Natural killer cell (primary cell): ENCODE data around the gene LRRC43. TPM values are rescaled to one million over a fixed set of nuclear protein-coding genes. Genes with fewer than 3 reads are reported as not detected.

ENCODE experiments used
- ATAC-seq, 3 donors: fragments of 150-1000 bp in 2 of 3; fragments of 200-7000 bp in 1 of 3; cut with Tn5 transposase; 1 replicate in 1 of 3; 2 replicates in 2 of 3; pipeline ENCODE4 v1.10.0; 2021; ENCODE audit warnings: mild to moderate bottlenecking in 2 of 3, moderate library complexity in 2 of 3
- DNase-seq, 2 donors: peaks; one replicate each; pipeline versions ENCODE4 v3.0.0 to v3.0.0-alpha.2; 2013 to 2021; ENCODE audit warnings: mixed read lengths in 1 of 2
- H3K27ac ChIP-seq: one replicate; pipeline ENCODE4 v1.5.1; 2013; ENCODE audit warnings: mild to moderate bottlenecking, low read length
- H3K27me3 ChIP-seq: one replicate; pipeline ENCODE4 v1.6.1; 2013; ENCODE audit warnings: low read length; ENCODE audit not compliant: control insufficient read depth, insufficient read depth
- H3K36me3 ChIP-seq: one replicate; pipeline ENCODE4 v1.6.1; 2013; ENCODE audit warnings: low read length; ENCODE audit not compliant: control insufficient read depth, insufficient read depth
- H3K4me1 ChIP-seq: one replicate; pipeline ENCODE4 v1.6.1; 2013; ENCODE audit warnings: low read length; ENCODE audit not compliant: control insufficient read depth, insufficient read depth
- H3K4me3 ChIP-seq: one replicate; pipeline ENCODE4 v1.5.1; 2013; ENCODE audit warnings: low read length
- H3K9me3 ChIP-seq: one replicate; pipeline ENCODE4 v1.6.1; 2013; ENCODE audit warnings: low read length; ENCODE audit not compliant: control insufficient read depth, insufficient read depth
- H3K27ac Mint-ChIP-seq, 2 donors: one replicate each; pipeline ENCODE4 v1.8.0; 2022; ENCODE audit warnings: mild to moderate bottlenecking in 2 of 2, mixed read lengths in 2 of 2, moderate library complexity in 1 of 2
- H3K27me3 Mint-ChIP-seq, 2 donors: one replicate each; pipeline ENCODE4 v1.8.0; 2022; ENCODE audit warnings: low read depth in 2 of 2, mixed read lengths in 2 of 2
- H3K36me3 Mint-ChIP-seq: one replicate; pipeline ENCODE4 v1.8.0; 2022; ENCODE audit warnings: mixed read lengths
- H3K4me1 Mint-ChIP-seq, 2 donors: one replicate each; pipeline ENCODE4 v1.8.0; 2022; ENCODE audit warnings: mixed read lengths in 2 of 2
- H3K4me3 Mint-ChIP-seq: one replicate; pipeline ENCODE4 v1.8.0; 2022; ENCODE audit warnings: mild to moderate bottlenecking, moderate library complexity, mixed read lengths
- H3K9me3 Mint-ChIP-seq, 2 donors: one replicate each; pipeline ENCODE4 v1.8.0; 2022; ENCODE audit warnings: mixed read lengths in 2 of 2
- WGBS: methylation state at CpG from one replicate; pipeline ENCODE4 v1.1.7; 2013; ENCODE audit warnings: missing lambda C conversion rate; ENCODE audit not compliant: insufficient coverage; 5-methylcytosine and 5-hydroxymethylcytosine counted together
- intact Hi-C: fragments of 100-400 bp; cut with micrococcal nuclease; formaldehyde crosslinking; loops from one replicate; pipeline ENCODE4 v1.14.2; 2022
- total RNA-seq, 4 donors: library from RNA; stranded (reverse); fragments of 120-200 nt in 1 of 4; gene quantifications; one replicate each; pipeline versions ENCODE4 v1.2.3 to v1.2.4, GENCODE V29; 2013 to 2022
- TF ChIP-seq, protein P1 (sequence below): fragments of 200-600 bp; IDR thresholded peaks from one replicate; pipeline ENCODE4 v1.8.0; 2022; ENCODE audit warnings: antibody characterized with exemption

Gene LRRC43
- total RNA-seq, 3 donors from 2014 or later (not counting 1 experiment from before 2014, with no cell fraction given): 5.0 to 18.5 (median 8.5) TPM

DNA sequence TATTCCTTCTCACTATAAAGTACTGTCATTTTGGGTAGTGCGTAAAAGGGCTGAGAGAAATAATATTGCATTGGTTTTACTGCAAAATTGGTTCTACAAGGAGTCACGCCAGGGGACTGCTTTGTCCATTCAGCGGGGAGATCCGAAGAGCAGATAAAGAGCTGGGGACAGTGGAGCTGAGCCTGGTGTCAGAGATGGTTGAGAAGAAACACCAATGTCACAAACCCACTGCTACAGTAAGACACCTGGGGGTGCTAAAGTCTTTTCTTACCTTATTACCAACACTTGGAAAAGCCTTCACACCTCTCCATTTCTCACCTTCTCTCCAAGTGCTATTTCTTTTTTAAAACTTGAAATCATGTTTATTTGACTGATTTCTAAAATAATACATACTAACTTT, 23.0 kb upstream of the LRRC43 start:
- Mint-ChIP-seq H3K27me3 (no peaks in the 10 kb centered on the region), H3K36me3 (no peaks in the 10 kb centered on the region), H3K9me3 (no peaks in the 10 kb centered on the region), H3K4me3 (no peak overlapping the region), H3K27ac (peak overlapping the region; percentile 7 to 92), H3K4me1 (peaks cover 34 to 42% of the 10 kb centered on the region in 2 donors)
- no peak overlapping the region for H3K27ac ChIP-seq
- peaks cover 30% of the 10 kb centered on the region for H3K4me1 ChIP-seq
- TF ChIP-seq, protein P1, sequence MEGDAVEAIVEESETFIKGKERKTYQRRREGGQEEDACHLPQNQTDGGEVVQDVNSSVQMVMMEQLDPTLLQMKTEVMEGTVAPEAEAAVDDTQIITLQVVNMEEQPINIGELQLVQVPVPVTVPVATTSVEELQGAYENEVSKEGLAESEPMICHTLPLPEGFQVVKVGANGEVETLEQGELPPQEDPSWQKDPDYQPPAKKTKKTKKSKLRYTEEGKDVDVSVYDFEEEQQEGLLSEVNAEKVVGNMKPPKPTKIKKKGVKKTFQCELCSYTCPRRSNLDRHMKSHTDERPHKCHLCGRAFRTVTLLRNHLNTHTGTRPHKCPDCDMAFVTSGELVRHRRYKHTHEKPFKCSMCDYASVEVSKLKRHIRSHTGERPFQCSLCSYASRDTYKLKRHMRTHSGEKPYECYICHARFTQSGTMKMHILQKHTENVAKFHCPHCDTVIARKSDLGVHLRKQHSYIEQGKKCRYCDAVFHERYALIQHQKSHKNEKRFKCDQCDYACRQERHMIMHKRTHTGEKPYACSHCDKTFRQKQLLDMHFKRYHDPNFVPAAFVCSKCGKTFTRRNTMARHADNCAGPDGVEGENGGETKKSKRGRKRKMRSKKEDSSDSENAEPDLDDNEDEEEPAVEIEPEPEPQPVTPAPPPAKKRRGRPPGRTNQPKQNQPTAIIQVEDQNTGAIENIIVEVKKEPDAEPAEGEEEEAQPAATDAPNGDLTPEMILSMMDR: no peak
- intact Hi-C loops: loop anchor here (2.0 kb wide), 1 partner anchor 23 kb away; the partner anchor contains the start of gene LRRC43
- no peak for ATAC-seq
- no peak overlapping the region for H3K4me3 ChIP-seq
- DNase-seq: no peak
- no peaks in the 10 kb centered on the region for H3K9me3 ChIP-seq
- no peaks in the 10 kb centered on the region for H3K36me3 ChIP-seq
- no peaks in the 10 kb centered on the region for H3K27me3 ChIP-seq
- 100% methylated on average over 3 of the region's 4 CpGs for WGBS

DNA sequence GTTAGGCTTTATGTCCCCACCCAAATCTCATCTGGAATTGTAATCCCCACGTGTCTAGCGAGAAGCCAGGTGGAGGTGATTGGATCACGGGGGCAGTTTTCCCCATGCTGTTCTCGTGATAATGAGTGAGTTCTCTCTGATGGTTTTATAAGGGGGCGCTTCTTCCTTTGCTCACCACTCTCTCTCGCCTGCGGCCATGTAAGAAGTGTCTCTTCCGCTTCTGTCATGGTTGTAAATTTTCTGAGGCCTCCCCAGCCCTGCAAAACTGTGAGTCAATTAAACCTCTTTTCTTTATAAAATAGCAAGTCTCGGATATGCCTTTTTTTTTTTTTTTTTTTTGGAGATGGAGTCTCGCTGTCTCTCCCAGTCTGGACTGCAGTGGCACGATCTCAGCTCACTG, 22.2 kb upstream of the LRRC43 start:
- DNase-seq: no peak
- Histone ChIP-seq H3K4me1 (peaks cover 30% of the 10 kb centered on the region), H3K4me3 (no peak overlapping the region), H3K9me3 (no peaks in the 10 kb centered on the region), H3K27ac (peak overlapping the region; percentile 25), H3K27me3 (no peaks in the 10 kb centered on the region), H3K36me3 (no peaks in the 10 kb centered on the region)
- H3K4me3 Mint-ChIP-seq: peak overlapping the region; percentile 68
- no peaks in the 10 kb centered on the region for H3K27me3 Mint-ChIP-seq
- H3K4me1 Mint-ChIP-seq: peaks cover 30 to 38% of the 10 kb centered on the region in 2 donors
- H3K36me3 Mint-ChIP-seq: no peaks in the 10 kb centered on the region
- ATAC-seq: peak in 1 of 3 donors; percentile 69
- intact Hi-C loops: loop anchor here (2.0 kb wide), 1 partner anchor 22 kb away; the partner anchor contains the start of gene LRRC43
- peak overlapping the region in 1 of 2 donors; percentile 92 for H3K27ac Mint-ChIP-seq
- TF ChIP-seq, protein P1: no peak
- no peaks in the 10 kb centered on the region for H3K9me3 Mint-ChIP-seq
- WGBS: 74% methylated on average over 9 of the region's 11 CpGs

DNA sequence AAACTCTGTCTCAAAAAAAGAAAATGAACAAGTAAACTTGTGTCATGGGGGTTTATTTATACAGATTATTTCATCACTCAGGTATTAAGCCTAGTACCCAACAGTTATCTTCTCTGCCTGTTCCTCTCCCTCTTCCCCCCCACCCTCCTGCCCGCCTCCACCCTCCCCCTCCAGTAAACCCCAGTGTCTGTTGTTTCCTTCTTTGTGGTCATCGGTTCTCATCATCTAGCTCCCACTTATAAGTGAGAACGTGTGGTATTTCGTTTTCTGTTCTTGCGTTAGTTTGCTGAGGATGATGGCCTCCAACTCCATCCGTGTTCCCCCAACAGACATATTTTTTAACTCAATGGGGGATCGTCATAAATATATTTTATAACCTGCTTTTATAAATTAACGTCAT, 21.2 kb upstream of the LRRC43 start:
- ATAC-seq: peak; percentile 67 to 81 (median 76)
- 53% methylated on average over 5 of the region's 8 CpGs for WGBS
- no peaks in the 10 kb centered on the region for H3K9me3 ChIP-seq
- H3K27me3 ChIP-seq: no peaks in the 10 kb centered on the region
- H3K27me3 Mint-ChIP-seq: no peaks in the 10 kb centered on the region
- peak in 1 of 2 donors; percentile 68 for DNase-seq
- H3K4me1 Mint-ChIP-seq: peaks cover 27 to 33% of the 10 kb centered on the region in 2 donors
- H3K4me1 ChIP-seq: peaks cover 34% of the 10 kb centered on the region
- TF ChIP-seq, protein P1: no peak
- intact Hi-C loops: loop anchor here (2.0 kb wide), 1 partner anchor 21 kb away; the partner anchor contains the start of gene LRRC43
- no peaks in the 10 kb centered on the region for H3K36me3 ChIP-seq
- H3K9me3 Mint-ChIP-seq: no peaks in the 10 kb centered on the region
- peak overlapping the region; percentile 85 for H3K4me3 Mint-ChIP-seq
- peak overlapping the region; percentile 78 to 92 for H3K27ac Mint-ChIP-seq
- no peaks in the 10 kb centered on the region for H3K36me3 Mint-ChIP-seq
- peak overlapping the region; percentile 83 for H3K27ac ChIP-seq
- H3K4me3 ChIP-seq: no peak overlapping the region

DNA sequence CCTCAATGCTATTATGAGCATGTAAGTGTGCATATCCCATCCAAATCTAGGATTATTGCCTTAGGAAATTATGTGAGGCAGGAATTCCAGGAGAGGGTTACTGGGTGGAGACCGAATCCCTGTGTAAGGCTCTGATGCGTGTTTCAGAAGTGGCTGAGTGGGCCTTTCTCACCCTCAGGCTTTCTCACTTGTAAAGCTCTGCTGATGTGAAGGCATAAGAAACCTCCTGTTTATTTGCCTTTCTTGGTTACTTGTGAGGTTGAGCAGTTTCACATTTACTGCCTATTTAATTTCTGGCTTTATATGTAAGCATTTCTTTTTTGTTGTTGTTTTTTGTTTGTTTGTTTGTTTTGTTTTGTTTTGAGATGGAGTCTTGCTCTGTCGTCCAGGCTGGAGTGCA, 19.9 kb upstream of the LRRC43 start:
- H3K27ac Mint-ChIP-seq: peak overlapping the region; percentile 78 to 92
- Histone ChIP-seq H3K27ac (peak overlapping the region; percentile 83), H3K4me1 (peaks cover 40% of the 10 kb centered on the region), H3K9me3 (no peaks in the 10 kb centered on the region), H3K4me3 (no peak overlapping the region), H3K27me3 (no peaks in the 10 kb centered on the region), H3K36me3 (no peaks in the 10 kb centered on the region)
- peak overlapping the region; percentile 85 for H3K4me3 Mint-ChIP-seq
- TF ChIP-seq, protein P1: no peak
- DNase-seq (no peak), ATAC-seq (peak; percentile 56 to 62 (median 62))
- no peaks in the 10 kb centered on the region for H3K27me3 Mint-ChIP-seq
- WGBS: 49% methylated on average over 3 of the region's 3 CpGs
- peaks cover 27 to 33% of the 10 kb centered on the region in 2 donors for H3K4me1 Mint-ChIP-seq
- H3K36me3 Mint-ChIP-seq: no peaks in the 10 kb centered on the region
- no peaks in the 10 kb centered on the region for H3K9me3 Mint-ChIP-seq
- intact Hi-C loops: no loop called here
